Urinary bladder (tissue), 4 donors: Measurements from ENCODE around the gene SPATA46. TPM values are rescaled to one million over a fixed set of nuclear protein-coding genes. Genes with fewer than 3 reads are reported as not detected.

Experiments
- DNase-seq: peaks from one replicate; pipeline ENCODE4 v3.0.0-alpha.2; 2015; ENCODE audit errors: extremely low spot score
- H3K27ac ChIP-seq: one replicate; pipeline ENCODE4 v1.5.1; 2013; ENCODE audit warnings: low read depth, mild to moderate bottlenecking, moderate library complexity
- H3K36me3 ChIP-seq: one replicate; pipeline ENCODE4 v1.6.1; 2013; ENCODE audit warnings: mild to moderate bottlenecking, moderate library complexity; ENCODE audit not compliant: insufficient read depth
- H3K4me1 ChIP-seq: one replicate; pipeline ENCODE4 v1.6.1; 2013; ENCODE audit warnings: mild to moderate bottlenecking, moderate library complexity; ENCODE audit not compliant: insufficient read depth
- H3K4me3 ChIP-seq: one replicate; pipeline ENCODE4 v1.5.1; 2013; ENCODE audit warnings: low read depth, low read length
- WGBS: extraction: QIAGEN DNeasy Blood & Tissue Kit; methylation state at CpG from one replicate; pipeline ENCODE4 v1.1.7; 2013; 5-methylcytosine and 5-hydroxymethylcytosine counted together
- polyA plus RNA-seq: library from polyadenylated mRNA; stranded (reverse); fragments of 200-250 nt; gene quantifications from one replicate; pipeline ENCODE4 v1.2.3, GENCODE V29; 2013
- total RNA-seq: library from RNA; depleted of rRNA; stranded (reverse); fragments of >200 nt; gene quantifications from one replicate; pipeline ENCODE4 v1.2.3, GENCODE V29; 2014
- donor health status: healthy with polysubstance abuse.
- donor health status: healthy.

The SPATA46 gene
- total and polyA plus RNA-seq, 2 donors = not detected

GRCh38 chr1:162387226-162388082 lies 10.8 kb upstream of the SPATA46 start:
- no peak overlapping the region for H3K4me3 ChIP-seq
- no peaks in the 10 kb centered on the region for H3K36me3 ChIP-seq
- no peak for DNase-seq
- WGBS = 75% methylated on average over 20 of the region's 20 CpGs
- no peak overlapping the region for H3K27ac ChIP-seq
- H3K4me1 ChIP-seq = no peaks in the 10 kb centered on the region

- no peak overlapping the region for H3K27ac ChIP-seq
- no peaks in the 10 kb centered on the region for H3K4me1 ChIP-seq
- 83% methylated on average over 8 of the region's 8 CpGs for WGBS
- no peak for DNase-seq
- no peaks in the 10 kb centered on the region for H3K36me3 ChIP-seq
- H3K4me3 ChIP-seq = no peak overlapping the region
Observed at GRCh38 chr1:162386292-162387225, 9.9 kb upstream of the SPATA46 start.

GRCh38 chr1:162385702-162386101 lies 9.0 kb upstream of the SPATA46 start:
- no peaks in the 10 kb centered on the region for H3K4me1 ChIP-seq
- no peak overlapping the region for H3K27ac ChIP-seq
- 97% methylated on average over 3 of the region's 3 CpGs for WGBS
- H3K4me3 ChIP-seq = no peak overlapping the region
- no peak for DNase-seq
- H3K36me3 ChIP-seq = no peaks in the 10 kb centered on the region

- Histone ChIP-seq H3K4me1 (no peaks in the 10 kb centered on the region), H3K36me3 (no peaks in the 10 kb centered on the region), H3K4me3 (no peak overlapping the region), H3K27ac (no peak overlapping the region)
- DNase-seq = no peak
- WGBS = 90% methylated on average over 3 of the region's 3 CpGs
Observed at GRCh38 chr1:162385280-162385623, 8.6 kb upstream of the SPATA46 start.

GRCh38 chr1:162384601-162385279 lies 8.1 kb upstream of the SPATA46 start:
- no peak for DNase-seq
- WGBS = 97% methylated on average over 10 of the region's 10 CpGs
- H3K27ac ChIP-seq = no peak overlapping the region
- no peaks in the 10 kb centered on the region for H3K4me1 ChIP-seq
- no peaks in the 10 kb centered on the region for H3K36me3 ChIP-seq
- no peak overlapping the region for H3K4me3 ChIP-seq

GRCh38 chr1:162384116-162384515 lies 7.5 kb upstream of the SPATA46 start:
- DNase-seq = no peak
- Histone ChIP-seq H3K4me1 (no peaks in the 10 kb centered on the region), H3K36me3 (no peaks in the 10 kb centered on the region), H3K4me3 (no peak overlapping the region), H3K27ac (no peak overlapping the region)
- 96% methylated on average over 6 of the region's 6 CpGs for WGBS

GRCh38 chr1:162383516-162383915 lies 6.9 kb upstream of the SPATA46 start:
- H3K4me3 ChIP-seq = no peak overlapping the region
- no peak for DNase-seq
- WGBS = 92% methylated on average over 8 of the region's 8 CpGs
- no peaks in the 10 kb centered on the region for H3K4me1 ChIP-seq
- H3K36me3 ChIP-seq = no peaks in the 10 kb centered on the region
- H3K27ac ChIP-seq = no peak overlapping the region

GRCh38 chr1:162383091-162383490 lies 6.4 kb upstream of the SPATA46 start:
- no peak overlapping the region for H3K4me3 ChIP-seq
- no peak for DNase-seq
- no peaks in the 10 kb centered on the region for H3K36me3 ChIP-seq
- no peak overlapping the region for H3K27ac ChIP-seq
- H3K4me1 ChIP-seq = no peaks in the 10 kb centered on the region
- WGBS = 93% methylated on average over 6 of the region's 6 CpGs

GRCh38 chr1:162381941-162382750 lies 5.5 kb upstream of the SPATA46 start:
- Histone ChIP-seq H3K27ac (peak overlapping the region; percentile 60), H3K36me3 (no peaks in the 10 kb centered on the region), H3K4me3 (no peak overlapping the region), H3K4me1 (no peaks in the 10 kb centered on the region)
- DNase-seq = no peak
- 91% methylated on average over 13 of the region's 13 CpGs for WGBS

- H3K36me3 ChIP-seq = no peaks in the 10 kb centered on the region
- H3K4me3 ChIP-seq = no peak within 1 kb of the TSS
- peak within 1 kb of the TSS; percentile 60 for H3K27ac ChIP-seq
- peak; percentile 62 for DNase-seq
- H3K4me1 ChIP-seq = no peaks in the 10 kb centered on the region
- WGBS = 77% methylated on average over 3 of the region's 3 CpGs
Observed at GRCh38 chr1:162381383-162381782, 4.7 kb upstream of the SPATA46 start, which contains the start of gene C1orf226. Gene C1orf226 (plus strand): TSS chr1:162381728. CDS start chr1:162381902, 174 bp downstream.

GRCh38 chr1:162380061-162380846 lies 3.6 kb upstream of the SPATA46 start:
- DNase-seq = no peak
- H3K27ac ChIP-seq = no peak overlapping the region
- no peaks in the 10 kb centered on the region for H3K36me3 ChIP-seq
- H3K4me3 ChIP-seq = no peak overlapping the region
- H3K4me1 ChIP-seq = no peaks in the 10 kb centered on the region
- WGBS = 93% methylated on average over 6 of the region's 6 CpGs

GRCh38 chr1:162375463-162375862 lies 1.2 kb downstream of the SPATA46 start:
- no peaks in the 10 kb centered on the region for H3K36me3 ChIP-seq
- no peak overlapping the region for H3K27ac ChIP-seq
- no peak overlapping the region for H3K4me3 ChIP-seq
- WGBS = 86% methylated on average over 8 of the region's 8 CpGs
- no peaks in the 10 kb centered on the region for H3K4me1 ChIP-seq
- no peak for DNase-seq
